HepG2 (cell line): ENCODE measurements around the gene CAB39. TPM values are rescaled to one million over a fixed set of nuclear protein-coding genes. Genes with fewer than 3 reads are reported as not detected.

Experiments used
- FOXC1 ChIP-seq: sonication (generic); formaldehyde crosslinking; IDR thresholded peaks from 2 replicates; pipeline ENCODE4 v1.8.0; 2022; ENCODE audit warnings: mild to moderate bottlenecking, missing genetic modification reagents, borderline replicate concordance
- KDM5A ChIP-seq: fragments of 200-600 bp; sonication (generic); IDR thresholded peaks from 2 replicates; pipeline ENCODE4 v1.7.0; 2018; ENCODE audit warnings: antibody characterized with exemption, mild to moderate bottlenecking, low read length, borderline replicate concordance
- MYC ChIP-seq: sonication (generic); formaldehyde crosslinking; IDR thresholded peaks from 2 replicates; pipeline ENCODE4 v1.9.0; 2021; ENCODE audit warnings: missing genetic modification reagents, borderline replicate concordance
- NCOA5 ChIP-seq: sonication (generic); formaldehyde crosslinking; IDR thresholded peaks from 2 replicates; pipeline ENCODE4 v1.4.0; 2020; ENCODE audit warnings: missing genetic modification reagents
- SOX6 ChIP-seq, 2 experiments: fragments of 450-650 bp in 1 of 2; sonication (generic) in 1 of 2; formaldehyde crosslinking in 1 of 2; IDR thresholded peaks; 2 replicates each; pipeline versions ENCODE4 v1.4.0 to v1.6.1; 2017 to 2020; ENCODE audit warnings: antibody characterized with exemption in 1 of 2, mild to moderate bottlenecking in 1 of 2, missing genetic modification reagents in 1 of 2
- ZNF232 ChIP-seq: sonication (generic); formaldehyde crosslinking; IDR thresholded peaks from 2 replicates; pipeline ENCODE4 v1.4.0; 2020; ENCODE audit warnings: missing genetic modification reagents, borderline replicate concordance
- ZNF367 ChIP-seq: sonication (generic); formaldehyde crosslinking; IDR thresholded peaks from 2 replicates; pipeline ENCODE4 v1.4.0; 2020; ENCODE audit warnings: missing genetic modification reagents, borderline replicate concordance
- ZNF484 ChIP-seq: sonication (generic); formaldehyde crosslinking; IDR thresholded peaks from 2 replicates; pipeline ENCODE4 v1.5.1; 2020; ENCODE audit warnings: mild to moderate bottlenecking, low read depth, missing genetic modification reagents, borderline replicate concordance
- ZNF598 ChIP-seq: sonication (generic); formaldehyde crosslinking; IDR thresholded peaks from 2 replicates; pipeline ENCODE4 v1.5.1; 2020; ENCODE audit warnings: mild to moderate bottlenecking, missing genetic modification reagents, borderline replicate concordance
- ZNF790 ChIP-seq: sonication (generic); formaldehyde crosslinking; IDR thresholded peaks from 2 replicates; pipeline ENCODE4 v1.8.0; 2022; ENCODE audit warnings: missing genetic modification reagents, mild to moderate bottlenecking, borderline replicate concordance
- ZNF879 ChIP-seq: sonication (generic); formaldehyde crosslinking; IDR thresholded peaks from 2 replicates; pipeline ENCODE4 v1.8.1; 2023; ENCODE audit warnings: missing genetic modification reagents
- ZNF883 ChIP-seq: sonication (generic); formaldehyde crosslinking; IDR thresholded peaks from 2 replicates; pipeline ENCODE4 v1.5.1; 2020; ENCODE audit warnings: mild to moderate bottlenecking, missing genetic modification reagents; ENCODE audit errors: not compliant biosample characterization
- ZSCAN22 ChIP-seq: sonication (generic); formaldehyde crosslinking; IDR thresholded peaks from 2 replicates; pipeline ENCODE4 v1.4.0; 2020; ENCODE audit warnings: mild to moderate bottlenecking, missing genetic modification reagents
- polyA plus RNA-seq, 8 experiments: library from polyadenylated mRNA; depleted of rRNA in 3 of 8; stranded (reverse) in 7 of 8; unstranded in 1 of 8; fragments of >200 nt; fragmentation: Illumina TruSeq in 4 of 8; extraction: Trizol in 4 of 8; gene quantifications; 2 replicates each; pipeline versions ENCODE4 v1.2.1 to v1.2.3, GENCODE V29; 2011 to 2016; ENCODE audit warnings: low read depth in 4 of 8, missing spikeins in 1 of 8, mixed read lengths in 1 of 8; ENCODE audit not compliant: insufficient read depth in 1 of 8
- total RNA-seq, 5 experiments: library from RNA; depleted of rRNA; stranded (reverse); fragments of >200 nt; fragmentation: Illumina TruSeq; extraction: Trizol; gene quantifications; 2 replicates each; pipeline ENCODE4 v1.2.3, GENCODE V29; 2016; ENCODE audit warnings: low read depth in 1 of 5
- TF ChIP-seq, protein P1 (sequence below): sonication (generic); formaldehyde crosslinking; IDR thresholded peaks from 2 replicates; pipeline ENCODE4 v1.4.0; 2020; ENCODE audit warnings: mild to moderate bottlenecking, missing genetic modification reagents
- TF ChIP-seq, protein P2 (sequence below): sonication (generic); formaldehyde crosslinking; conservative IDR thresholded peaks from 2 replicates; pipeline ENCODE4 v1.8.0; 2022; ENCODE audit warnings: mild to moderate bottlenecking, moderate library complexity, missing genetic modification reagents
- TF ChIP-seq, protein P3 (sequence below): sonication (generic); formaldehyde crosslinking; conservative IDR thresholded peaks from 2 replicates; pipeline ENCODE4 v1.4.0; 2020; ENCODE audit warnings: missing genetic modification reagents
- TF ChIP-seq, protein P4 (sequence below): IDR thresholded peaks from 2 replicates; pipeline ENCODE4 v1.6.1; 2012; ENCODE audit warnings: inconsistent platforms
- TF ChIP-seq, protein P5 (sequence below): sonication (generic); formaldehyde crosslinking; IDR thresholded peaks from 2 replicates; pipeline ENCODE4 v1.5.1; 2020; ENCODE audit warnings: mild to moderate bottlenecking, missing genetic modification reagents

Gene CAB39
- total and polyA plus RNA-seq, 2 of the 13 experiments (the other 11 are each of a cell fraction or from before 2014, with no cell fraction given) = 19.3 to 45.3 TPM

DNA sequence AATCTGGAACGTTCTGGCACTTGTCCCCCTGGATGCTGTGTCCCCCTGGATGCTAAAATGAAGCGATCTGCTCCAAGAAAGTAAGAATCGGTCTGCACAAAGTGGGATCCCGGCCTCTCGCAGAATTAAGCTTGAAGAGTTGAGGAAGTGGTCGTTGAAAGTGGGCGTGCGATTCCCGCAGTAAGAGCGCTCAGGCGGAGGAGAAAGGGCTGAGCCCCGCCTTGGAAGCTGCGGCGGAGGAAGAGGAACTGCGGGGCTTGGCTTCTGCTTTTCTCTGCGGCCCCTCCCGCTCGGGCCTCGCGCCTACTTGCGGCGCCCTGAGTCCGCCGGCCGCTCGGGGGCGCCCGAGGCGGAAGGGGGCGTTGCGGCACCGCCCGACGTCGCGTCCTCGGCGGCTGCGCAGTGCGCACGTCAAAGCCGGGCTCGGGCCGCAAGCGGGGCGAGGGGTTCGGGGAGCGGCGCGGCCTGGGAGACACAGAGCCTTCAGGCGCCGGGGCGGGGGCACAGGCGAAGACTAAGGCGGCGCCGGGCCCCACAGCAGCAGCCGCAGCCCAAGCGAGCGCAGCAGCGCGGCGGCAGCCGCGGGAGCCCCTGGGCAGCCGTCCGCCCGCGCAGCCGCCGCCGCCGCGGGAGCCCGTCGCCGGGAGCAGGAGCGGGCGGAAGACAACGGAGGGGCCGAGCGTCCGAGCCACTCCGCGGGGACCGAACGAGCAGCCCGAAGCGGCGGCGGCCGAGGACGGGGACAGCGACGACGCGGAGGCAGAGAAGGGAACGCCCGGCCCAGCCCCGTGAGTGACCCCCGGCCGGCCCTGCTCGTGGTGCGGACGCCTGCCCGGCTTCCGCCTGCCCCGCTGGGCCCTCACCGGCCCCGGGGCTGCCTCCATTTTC is at the start of gene CAB39 (continued):
- TF ChIP-seq, protein P1, sequence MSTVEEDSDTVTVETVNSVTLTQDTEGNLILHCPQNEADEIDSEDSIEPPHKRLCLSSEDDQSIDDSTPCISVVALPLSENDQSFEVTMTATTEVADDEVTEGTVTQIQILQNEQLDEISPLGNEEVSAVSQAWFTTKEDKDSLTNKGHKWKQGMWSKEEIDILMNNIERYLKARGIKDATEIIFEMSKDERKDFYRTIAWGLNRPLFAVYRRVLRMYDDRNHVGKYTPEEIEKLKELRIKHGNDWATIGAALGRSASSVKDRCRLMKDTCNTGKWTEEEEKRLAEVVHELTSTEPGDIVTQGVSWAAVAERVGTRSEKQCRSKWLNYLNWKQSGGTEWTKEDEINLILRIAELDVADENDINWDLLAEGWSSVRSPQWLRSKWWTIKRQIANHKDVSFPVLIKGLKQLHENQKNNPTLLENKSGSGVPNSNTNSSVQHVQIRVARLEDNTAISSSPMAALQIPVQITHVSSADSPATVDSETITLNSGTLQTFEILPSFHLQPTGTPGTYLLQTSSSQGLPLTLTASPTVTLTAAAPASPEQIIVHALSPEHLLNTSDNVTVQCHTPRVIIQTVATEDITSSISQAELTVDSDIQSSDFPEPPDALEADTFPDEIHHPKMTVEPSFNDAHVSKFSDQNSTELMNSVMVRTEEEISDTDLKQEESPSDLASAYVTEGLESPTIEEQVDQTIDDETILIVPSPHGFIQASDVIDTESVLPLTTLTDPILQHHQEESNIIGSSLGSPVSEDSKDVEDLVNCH (CRISPR knock-in tag) = no peak
- TF ChIP-seq, protein P2, sequence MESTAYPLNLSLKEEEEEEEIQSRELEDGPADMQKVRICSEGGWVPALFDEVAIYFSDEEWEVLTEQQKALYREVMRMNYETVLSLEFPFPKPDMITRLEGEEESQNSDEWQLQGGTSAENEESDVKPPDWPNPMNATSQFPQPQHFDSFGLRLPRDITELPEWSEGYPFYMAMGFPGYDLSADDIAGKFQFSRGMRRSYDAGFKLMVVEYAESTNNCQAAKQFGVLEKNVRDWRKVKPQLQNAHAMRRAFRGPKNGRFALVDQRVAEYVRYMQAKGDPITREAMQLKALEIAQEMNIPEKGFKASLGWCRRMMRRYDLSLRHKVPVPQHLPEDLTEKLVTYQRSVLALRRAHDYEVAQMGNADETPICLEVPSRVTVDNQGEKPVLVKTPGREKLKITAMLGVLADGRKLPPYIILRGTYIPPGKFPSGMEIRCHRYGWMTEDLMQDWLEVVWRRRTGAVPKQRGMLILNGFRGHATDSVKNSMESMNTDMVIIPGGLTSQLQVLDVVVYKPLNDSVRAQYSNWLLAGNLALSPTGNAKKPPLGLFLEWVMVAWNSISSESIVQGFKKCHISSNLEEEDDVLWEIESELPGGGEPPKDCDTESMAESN = peak; percentile 98
- TF ChIP-seq ZNF232 (CRISPR knock-in tag) = no peak; the same call in 1 of the 2 replicates
- no peak for TF ChIP-seq ZNF484 (CRISPR knock-in tag)
- TF ChIP-seq ZNF883 (CRISPR knock-in tag) = no peak
- peak; percentile 90; the same call in 1 of the 2 replicates for TF ChIP-seq ZNF790
- TF ChIP-seq FOXC1 = no peak
- TF ChIP-seq NCOA5 (CRISPR knock-in tag) = no peak
- 0 out of 2 replicates have a peak, but pooled peaks have one; percentile 24 for TF ChIP-seq KDM5A
- 0 out of 2 replicates have a peak, but pooled peaks have one; percentile 65 for TF ChIP-seq MYC
- no peak for TF ChIP-seq ZNF598 (CRISPR knock-in tag)
- TF ChIP-seq, protein P3, sequence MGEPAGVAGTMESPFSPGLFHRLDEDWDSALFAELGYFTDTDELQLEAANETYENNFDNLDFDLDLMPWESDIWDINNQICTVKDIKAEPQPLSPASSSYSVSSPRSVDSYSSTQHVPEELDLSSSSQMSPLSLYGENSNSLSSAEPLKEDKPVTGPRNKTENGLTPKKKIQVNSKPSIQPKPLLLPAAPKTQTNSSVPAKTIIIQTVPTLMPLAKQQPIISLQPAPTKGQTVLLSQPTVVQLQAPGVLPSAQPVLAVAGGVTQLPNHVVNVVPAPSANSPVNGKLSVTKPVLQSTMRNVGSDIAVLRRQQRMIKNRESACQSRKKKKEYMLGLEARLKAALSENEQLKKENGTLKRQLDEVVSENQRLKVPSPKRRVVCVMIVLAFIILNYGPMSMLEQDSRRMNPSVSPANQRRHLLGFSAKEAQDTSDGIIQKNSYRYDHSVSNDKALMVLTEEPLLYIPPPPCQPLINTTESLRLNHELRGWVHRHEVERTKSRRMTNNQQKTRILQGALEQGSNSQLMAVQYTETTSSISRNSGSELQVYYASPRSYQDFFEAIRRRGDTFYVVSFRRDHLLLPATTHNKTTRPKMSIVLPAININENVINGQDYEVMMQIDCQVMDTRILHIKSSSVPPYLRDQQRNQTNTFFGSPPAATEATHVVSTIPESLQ = no peak; the same call in 1 of the 2 replicates
- no peak for TF ChIP-seq SOX6 (IDR thresholded peaks at IDR 0.05)
- TF ChIP-seq SOX6 (CRISPR knock-in tag; IDR thresholded peaks at IDR 0.05) = peak; percentile 35; the same call in 1 of the 2 replicates
- no peak for TF ChIP-seq ZNF367 (CRISPR knock-in tag)
- TF ChIP-seq ZNF879 = no peak
- TF ChIP-seq, protein P4, sequence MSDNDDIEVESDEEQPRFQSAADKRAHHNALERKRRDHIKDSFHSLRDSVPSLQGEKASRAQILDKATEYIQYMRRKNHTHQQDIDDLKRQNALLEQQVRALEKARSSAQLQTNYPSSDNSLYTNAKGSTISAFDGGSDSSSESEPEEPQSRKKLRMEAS = peak; percentile 85
- TF ChIP-seq, protein P5, sequence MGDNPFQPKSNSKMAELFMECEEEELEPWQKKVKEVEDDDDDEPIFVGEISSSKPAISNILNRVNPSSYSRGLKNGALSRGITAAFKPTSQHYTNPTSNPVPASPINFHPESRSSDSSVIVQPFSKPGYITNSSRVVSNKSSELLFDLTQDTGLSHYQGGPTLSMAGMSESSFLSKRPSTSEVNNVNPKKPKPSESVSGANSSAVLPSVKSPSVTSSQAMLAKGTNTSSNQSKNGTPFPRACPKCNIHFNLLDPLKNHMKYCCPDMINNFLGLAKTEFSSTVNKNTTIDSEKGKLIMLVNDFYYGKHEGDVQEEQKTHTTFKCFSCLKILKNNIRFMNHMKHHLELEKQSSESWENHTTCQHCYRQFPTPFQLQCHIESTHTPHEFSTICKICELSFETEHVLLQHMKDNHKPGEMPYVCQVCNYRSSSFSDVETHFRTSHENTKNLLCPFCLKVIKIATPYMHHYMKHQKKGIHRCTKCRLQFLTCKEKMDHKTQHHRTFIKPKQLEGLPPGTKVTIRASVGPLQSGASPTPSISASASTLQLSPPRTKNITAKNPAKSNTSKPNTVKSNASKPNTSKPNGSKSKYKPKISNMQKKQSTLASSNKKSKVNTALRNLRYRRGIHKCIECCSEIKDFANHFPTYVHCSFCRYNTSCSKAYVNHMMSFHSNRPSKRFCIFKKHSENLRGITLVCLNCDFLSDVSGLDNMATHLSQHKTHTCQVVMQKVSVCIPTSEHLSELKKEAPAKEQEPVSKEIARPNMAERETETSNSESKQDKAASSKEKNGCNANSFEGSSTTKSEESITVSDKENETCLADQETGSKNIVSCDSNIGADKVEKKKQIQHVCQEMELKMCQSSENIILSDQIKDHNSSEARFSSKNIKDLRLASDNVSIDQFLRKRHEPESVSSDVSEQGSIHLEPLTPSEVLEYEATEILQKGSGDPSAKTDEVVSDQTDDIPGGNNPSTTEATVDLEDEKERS (CRISPR knock-in tag) = peak; percentile 64; the same call in 1 of the 2 replicates
- TF ChIP-seq ZSCAN22 (CRISPR knock-in tag) = no peak
